GM18526 (cell line): ENCODE data around the gene ASAP2.

Experiments used
- POLR2A ChIP-seq: IDR thresholded peaks from 3 replicates; pipeline ENCODE4 v1.6.1; 2011; ENCODE audit not compliant: insufficient read length; ENCODE audit errors: extremely low read depth

Gene ASAP2

DNA sequence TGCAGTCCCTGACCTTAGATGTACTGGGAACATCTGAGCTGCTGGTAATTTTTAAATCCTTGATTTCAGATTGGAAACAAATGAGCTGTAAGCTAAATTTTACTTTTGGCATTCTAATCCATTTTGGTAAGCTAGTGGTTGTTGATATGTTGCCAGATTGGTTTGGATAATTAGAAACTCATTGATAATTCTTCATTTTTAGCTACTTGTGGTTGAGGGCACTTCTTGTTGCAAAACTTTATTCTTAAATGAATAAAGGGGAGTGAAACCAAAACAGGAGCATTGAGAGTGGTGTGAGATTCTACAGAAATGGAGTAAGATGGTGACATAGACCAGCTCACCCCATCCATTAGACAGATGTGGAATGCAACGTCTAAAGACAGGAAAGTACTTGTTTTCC is 152.2 kb downstream of the ASAP2 start:
- TF ChIP-seq POLR2A, result no peak

GRCh38 chr2:9359463-9359862 is 152.9 kb downstream of the ASAP2 start:
- no peak for TF ChIP-seq POLR2A

GRCh38 chr2:9360110-9360509 is 153.5 kb downstream of the ASAP2 start:
- TF ChIP-seq POLR2A, result no peak

DNA sequence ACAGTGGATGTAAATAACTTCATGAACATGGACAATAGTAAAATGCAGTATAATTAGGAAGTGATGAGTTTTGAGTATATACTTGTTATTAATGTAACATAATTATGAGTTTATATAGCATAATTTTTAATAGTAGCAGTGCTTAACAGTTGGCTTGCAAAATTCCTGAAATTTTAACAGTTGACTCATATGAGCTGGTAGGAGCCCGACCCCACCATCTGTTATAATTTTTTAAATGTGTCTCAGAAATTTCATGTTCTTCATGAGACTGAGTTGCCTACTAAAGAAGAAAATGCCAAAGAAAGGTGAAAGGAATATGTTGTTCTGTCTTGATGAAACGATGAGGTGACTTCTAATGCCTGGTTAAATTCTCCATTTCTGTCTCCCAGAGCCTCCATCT is 154.1 kb downstream of the ASAP2 start:
- no peak for TF ChIP-seq POLR2A

DNA sequence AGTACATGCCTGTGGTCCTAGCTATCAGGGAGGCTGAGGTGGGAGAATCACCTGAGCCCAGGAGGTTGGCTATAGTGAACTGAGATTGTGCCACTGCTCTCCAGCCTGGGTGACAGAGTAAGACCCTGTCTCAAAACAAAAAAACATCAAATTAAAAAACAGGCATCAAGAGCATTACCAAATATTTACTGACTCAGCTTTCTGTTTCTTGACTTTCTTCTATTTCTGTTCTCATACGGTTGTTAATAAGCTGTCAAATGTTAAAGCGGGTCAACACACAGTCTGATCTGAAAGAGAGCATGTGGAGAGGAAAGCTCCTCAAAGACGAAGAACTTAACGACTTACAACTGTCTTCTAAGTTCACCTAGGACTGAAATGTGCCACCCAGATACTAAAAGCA is 157.8 kb downstream of the ASAP2 start:
- TF ChIP-seq POLR2A, result no peak

DNA sequence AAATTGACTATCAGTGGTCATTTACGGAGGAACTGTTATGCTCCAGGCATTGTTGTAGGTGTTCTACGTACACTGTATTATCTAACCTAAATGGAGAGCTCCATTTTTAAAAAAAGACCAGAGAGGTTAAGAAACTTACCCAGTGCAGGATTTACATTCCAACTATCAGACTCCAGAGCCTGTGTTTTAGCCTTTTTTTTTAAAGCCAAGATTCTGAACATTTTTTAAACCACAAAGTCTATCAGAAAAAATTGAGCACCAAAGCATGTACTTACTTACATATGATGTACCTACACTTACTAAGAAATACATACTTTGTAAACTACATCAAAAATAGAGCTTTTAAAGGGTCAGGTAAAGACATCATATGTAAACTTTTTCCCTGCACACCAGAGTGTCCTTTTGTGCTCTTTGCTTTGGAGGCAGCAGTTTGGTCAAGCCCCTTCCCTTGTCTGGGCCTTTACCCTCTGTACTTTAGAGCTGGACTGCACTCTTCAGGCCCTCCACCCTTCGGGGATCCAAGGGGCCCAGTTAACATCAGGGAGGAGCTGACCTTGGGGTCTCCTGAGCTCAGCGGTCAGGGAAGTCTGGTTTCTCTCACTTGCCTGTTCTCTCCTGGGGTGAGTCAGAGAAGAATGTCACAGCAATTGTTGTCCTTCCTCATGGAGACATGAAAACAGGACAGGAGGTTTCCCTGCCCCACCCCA is 158.3 kb downstream of the ASAP2 start:
- TF ChIP-seq POLR2A, result no peak

GRCh38 chr2:9365498-9366019 is 158.9 kb downstream of the ASAP2 start:
- no peak for TF ChIP-seq POLR2A

GRCh38 chr2:9366026-9366425 is 159.4 kb downstream of the ASAP2 start:
- no peak for TF ChIP-seq POLR2A

DNA sequence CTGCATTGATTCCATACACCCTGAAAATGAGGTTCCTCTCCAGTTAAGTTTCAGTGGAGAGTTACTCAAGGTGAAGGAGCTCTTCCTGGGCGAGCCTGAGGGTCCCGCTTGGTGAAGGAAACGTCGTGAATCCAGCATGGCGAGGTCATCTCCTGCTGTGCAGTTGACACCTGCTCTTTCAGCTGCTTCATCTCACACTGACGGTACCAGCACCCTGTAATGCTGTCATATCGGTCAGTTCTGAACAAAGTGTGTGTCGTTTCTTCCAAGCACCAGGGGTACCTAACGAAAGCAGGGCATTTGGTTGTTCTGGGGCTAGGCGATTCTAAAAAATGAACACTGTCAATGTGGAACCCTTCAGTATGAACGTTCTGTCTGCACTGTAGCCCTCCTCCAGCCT is 164.1 kb downstream of the ASAP2 start:
- no peak for TF ChIP-seq POLR2A

GRCh38 chr2:9373047-9373446 is 166.4 kb downstream of the ASAP2 start:
- TF ChIP-seq POLR2A, result no peak

DNA sequence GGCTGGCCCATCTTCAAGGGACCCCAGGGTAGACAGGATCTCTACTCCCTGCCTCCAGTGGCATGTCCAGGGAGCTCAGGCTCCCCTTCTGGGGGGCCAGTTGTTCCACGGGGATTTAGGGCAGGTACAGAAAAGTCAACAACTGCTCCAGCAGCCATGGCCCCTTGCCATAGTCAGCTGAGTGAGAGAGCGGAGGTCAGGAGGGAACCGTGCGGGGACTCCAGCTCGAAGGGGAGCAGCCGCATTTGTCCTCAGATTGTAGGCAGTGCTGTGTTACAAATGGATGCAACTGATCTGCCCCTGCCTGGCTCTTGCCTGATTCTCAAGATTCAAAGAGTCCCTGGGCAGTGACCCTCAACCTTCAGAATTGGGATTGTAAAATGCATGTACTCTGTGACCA is 166.9 kb downstream of the ASAP2 start:
- TF ChIP-seq POLR2A, result no peak

- no peak for TF ChIP-seq POLR2A
Measured at GRCh38 chr2:9374071-9374730, 167.6 kb downstream of the ASAP2 start.

DNA sequence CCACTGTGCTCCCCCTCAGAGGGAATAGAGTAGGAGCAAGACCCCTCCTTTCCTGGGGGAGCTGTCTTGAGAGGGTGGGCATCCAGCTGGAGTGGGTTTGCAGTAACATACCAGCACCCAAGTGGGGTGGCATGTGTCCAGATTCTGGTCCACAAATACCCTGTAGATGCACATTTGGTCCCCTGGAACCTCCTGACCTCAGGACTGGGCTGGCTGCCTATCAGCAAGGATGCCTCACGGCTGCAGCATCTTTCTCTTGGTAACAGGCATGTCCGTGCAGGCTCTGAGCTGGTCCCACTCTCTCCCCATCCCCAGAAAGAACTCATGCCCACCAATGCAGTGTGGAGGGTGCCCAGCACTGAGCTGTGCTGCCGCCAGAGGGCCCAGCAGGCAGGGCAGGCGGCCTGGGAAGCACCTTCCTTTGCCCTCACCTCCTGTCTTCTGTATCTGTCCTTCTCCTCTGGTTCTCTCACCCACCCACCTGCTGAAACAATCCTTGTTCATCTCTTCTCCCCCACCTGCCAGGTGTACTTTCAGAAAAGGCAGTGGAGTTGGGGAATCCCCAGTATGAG is 169.3 kb downstream of the ASAP2 start:
- no peak for TF ChIP-seq POLR2A

GRCh38 chr2:9377461-9378097 is 171.0 kb downstream of the ASAP2 start:
- TF ChIP-seq POLR2A, result no peak

DNA sequence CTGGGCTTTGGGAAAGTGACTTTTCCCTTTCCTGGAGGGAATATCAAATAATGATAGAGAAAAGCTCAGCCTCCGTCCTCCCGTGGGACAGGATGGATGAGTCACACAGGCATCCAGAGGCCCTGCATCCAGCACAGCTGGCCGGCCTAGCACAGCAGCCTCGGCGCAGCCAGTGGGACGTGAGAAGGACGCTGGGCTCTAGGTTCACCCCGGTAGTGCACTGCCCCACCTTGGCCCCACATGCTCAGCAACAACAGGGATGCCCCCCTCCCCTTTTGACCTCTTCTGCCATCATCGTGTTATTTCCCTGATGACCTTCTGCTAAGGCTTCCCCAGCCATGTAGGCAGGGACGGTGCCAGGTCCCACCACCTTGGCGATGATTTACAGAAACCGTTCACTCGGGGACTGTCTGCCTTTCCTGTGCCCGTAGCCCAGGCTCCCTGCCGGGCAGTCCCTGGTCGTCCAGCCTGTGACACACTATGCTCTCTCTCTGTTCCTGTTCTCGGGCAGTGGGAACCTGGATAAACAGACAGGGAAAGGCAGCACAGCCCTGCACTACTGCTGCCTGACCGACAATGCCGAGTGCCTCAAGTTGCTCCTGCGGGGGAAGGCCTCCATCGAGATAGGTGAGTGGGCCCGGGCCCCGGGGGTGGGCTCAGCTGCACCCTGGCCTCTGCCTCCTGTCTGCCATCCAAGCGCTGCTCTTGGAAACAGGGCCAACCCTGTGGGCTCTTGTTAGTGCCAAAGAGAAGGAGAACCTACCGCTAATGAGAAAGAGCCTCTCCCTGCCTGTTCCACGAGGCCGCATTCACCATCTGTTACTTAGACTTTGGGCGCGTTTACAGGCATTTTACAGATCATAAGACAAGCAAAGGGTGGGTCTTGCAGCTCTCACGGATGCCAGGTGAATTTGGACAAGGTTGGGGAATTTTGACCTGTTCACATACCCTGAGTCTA is 172.1 kb downstream of the ASAP2 start:
- no peak for TF ChIP-seq POLR2A
